HepG2 (cell line): Measurements from ENCODE around the gene SYNM. TPM values are rescaled to one million over a fixed set of nuclear protein-coding genes. Genes with fewer than 3 reads are reported as not detected.

Experiments used
- ARID4A ChIP-seq: sonication (generic); formaldehyde crosslinking; IDR thresholded peaks from 2 replicates; pipeline ENCODE4 v1.5.0; 2020; ENCODE audit warnings: mild to moderate bottlenecking, missing genetic modification reagents, borderline replicate concordance
- ESRRA ChIP-seq: sonication (generic); formaldehyde crosslinking; IDR thresholded peaks from 2 replicates; pipeline ENCODE4 v1.5.1; 2020; ENCODE audit warnings: mild to moderate bottlenecking, low read depth, missing genetic modification reagents
- FOXK2 ChIP-seq: fragments of 450-650 bp; IDR thresholded peaks from 2 replicates; pipeline ENCODE4 v1.6.1; 2016
- HNRNPL ChIP-seq: fragments of 200-400 bp; formaldehyde crosslinking; IDR thresholded peaks from 2 replicates; pipeline ENCODE4 v1.6.1; 2017; ENCODE audit warnings: mild to moderate bottlenecking, low read depth, low read length
- MAZ ChIP-seq, 2 experiments: sonication (generic) in 1 of 2; formaldehyde crosslinking in 1 of 2; IDR thresholded peaks; 2 replicates each; pipeline versions ENCODE4 v1.5.0 to v1.6.1; 2012 to 2020; ENCODE audit warnings: low read depth in 2 of 2, mild to moderate bottlenecking in 2 of 2, borderline replicate concordance in 1 of 2, improper control_type of control experiment in 1 of 2, low read length in 1 of 2, missing genetic modification reagents in 1 of 2, moderate library complexity in 1 of 2
- PHF21A ChIP-seq: sonication (generic); formaldehyde crosslinking; IDR thresholded peaks from 2 replicates; pipeline ENCODE4 v1.5.0; 2020; ENCODE audit warnings: mild to moderate bottlenecking, missing genetic modification reagents
- RFX3 ChIP-seq: IDR thresholded peaks from 2 replicates; pipeline ENCODE4 v1.6.1; 2016; ENCODE audit warnings: missing biosample characterization, missing genetic modification reagents
- STAT5B ChIP-seq: sonication (generic); formaldehyde crosslinking; IDR thresholded peaks from 2 replicates; pipeline ENCODE4 v1.4.0; 2020; ENCODE audit warnings: missing genetic modification reagents
- THAP8 ChIP-seq: sonication (generic); formaldehyde crosslinking; IDR thresholded peaks from 2 replicates; pipeline ENCODE4 v1.5.1; 2020; ENCODE audit warnings: missing genetic modification reagents, mild to moderate bottlenecking, borderline replicate concordance
- TOPORS ChIP-seq: sonication (generic); formaldehyde crosslinking; IDR thresholded peaks from 2 replicates; pipeline ENCODE4 v1.8.0; 2023; ENCODE audit warnings: mild to moderate bottlenecking, missing genetic modification reagents
- YEATS2 ChIP-seq: sonication (generic); formaldehyde crosslinking; IDR thresholded peaks from 2 replicates; pipeline ENCODE4 v1.4.0; 2020; ENCODE audit warnings: missing genetic modification reagents, borderline replicate concordance
- ZBTB2 ChIP-seq: sonication (generic); formaldehyde crosslinking; IDR thresholded peaks from 2 replicates; pipeline ENCODE4 v1.8.0; 2022; ENCODE audit warnings: low read depth, missing genetic modification reagents
- ZFP82 ChIP-seq: sonication (generic); formaldehyde crosslinking; IDR thresholded peaks from 2 replicates; pipeline ENCODE4 v1.5.1; 2020; ENCODE audit warnings: mild to moderate bottlenecking, missing genetic modification reagents, borderline replicate concordance
- ZNF407 ChIP-seq: sonication (generic); formaldehyde crosslinking; IDR thresholded peaks from one replicate; pipeline ENCODE4 v1.5.1; 2020; ENCODE audit warnings: mild to moderate bottlenecking, missing genetic modification reagents; ENCODE audit errors: not compliant biosample characterization
- polyA plus RNA-seq, 8 experiments: library from polyadenylated mRNA; depleted of rRNA in 3 of 8; stranded (reverse) in 7 of 8; unstranded in 1 of 8; fragments of >200 nt; fragmentation: Illumina TruSeq in 4 of 8; extraction: Trizol in 4 of 8; gene quantifications; 2 replicates each; pipeline versions ENCODE4 v1.2.1 to v1.2.3, GENCODE V29; 2011 to 2016; ENCODE audit warnings: low read depth in 4 of 8, missing spikeins in 1 of 8, mixed read lengths in 1 of 8; ENCODE audit not compliant: insufficient read depth in 1 of 8
- total RNA-seq, 5 experiments: library from RNA; depleted of rRNA; stranded (reverse); fragments of >200 nt; fragmentation: Illumina TruSeq; extraction: Trizol; gene quantifications; 2 replicates each; pipeline ENCODE4 v1.2.3, GENCODE V29; 2016; ENCODE audit warnings: low read depth in 1 of 5

Gene SYNM
- total and polyA plus RNA-seq, 2 of the 13 experiments (the other 11 are each of a cell fraction or from before 2014, with no cell fraction given): 1.1 to 3.7 TPM

GRCh38 chr15:99131441-99132023, 26.7 kb downstream of the SYNM start (continued):
- TF ChIP-seq THAP8 (CRISPR knock-in tag) (no peak), STAT5B (CRISPR knock-in tag) (no peak), MAZ (IDR thresholded peaks at IDR 0.05; ENCODE audit: borderline replicate concordance, low read depth, low read length) (no peak), MAZ (CRISPR knock-in tag; IDR thresholded peaks at IDR 0.05; ENCODE audit: low read depth) (0 out of 2 replicates have a peak, but pooled peaks have one; percentile 37), ZBTB2 (CRISPR knock-in tag) (no peak), FOXK2 (no peak), YEATS2 (CRISPR knock-in tag) (no peak), ZNF407 (no peak), PHF21A (CRISPR knock-in tag) (peak; percentile 69), ZFP82 (no peak; the same call in 1 of the 2 replicates), RFX3 (CRISPR knock-in tag) (no peak), ESRRA (CRISPR knock-in tag) (no peak; the same call in 1 of the 2 replicates), ARID4A (peak; percentile 45; the same call in 1 of the 2 replicates), HNRNPL (no peak), TOPORS (0 out of 2 replicates have a peak, but pooled peaks have one; percentile 33)
